K562 (cell line): ENCODE data around the gene CKAP5. TPM values are rescaled to one million over a fixed set of nuclear protein-coding genes. Genes with fewer than 3 reads are reported as not detected.
A peak's percentile ranks its signal among the peaks of the same experiment; 100 is the strongest.

ENCODE experiments used
- ATAC-seq: fragments of 200-7000 bp; cut with Tn5 transposase; 3 replicates; pipeline ENCODE4 v1.9.1; 2020; ENCODE audit warnings: moderate library complexity
- BruUV-seq: library from RNA; stranded (reverse); fragments of 400-500 nt; replicated peaks from 2 replicates; lab custom pipeline; 2021; lab: Mats Ljungman, UMichigan
- CTCF ChIA-PET: fragments of 300-600 bp; formaldehyde crosslinking; extraction: SDS; loops from one replicate; lab custom pipeline; 2021; ENCODE audit warnings: low intra/inter-chr PET ratio; lab: Yijun Ruan, JAX
- POLR2A ChIA-PET: fragments of 300-600, 350-650 bp; sonication (Branson Sonifier 250); formaldehyde crosslinking; extraction: SDS; loops from one replicate; lab custom pipeline; 2021; ENCODE audit warnings: antibody characterized with exemption, inconsistent platforms; lab: Yijun Ruan, JAX
- DNase-seq, 4 experiments: peaks; one replicate each; pipeline versions ENCODE4 v3.0.0 to v3.0.0-alpha.2; 2011 to 2018; ENCODE audit warnings: low spot score in 3 of 4, mixed read lengths in 3 of 4; ENCODE audit errors: extremely low read depth in 1 of 4
- FAIRE-seq: peaks from 2 replicates; lab custom pipeline; 2011; peaks lifted over from hg19 to GRCh38; lab: Jason Lieb, UNC
- H2AFZ ChIP-seq: 2 replicates; pipeline ENCODE4 v1.6.0; 2011; ENCODE audit warnings: low read depth, low read length, control low read depth, inconsistent platforms
- H3K27ac ChIP-seq: fragments of 200-600 bp; 3 replicates; pipeline ENCODE4 v1.8.0; 2011; ENCODE audit warnings: low read depth, mild to moderate bottlenecking, control low read depth, inconsistent platforms, low read length, moderate library complexity, mixed read lengths; ENCODE audit errors: extremely low read depth
- H3K27me3 ChIP-seq, 2 experiments: fragments of 300-600 bp in 1 of 2; 2 replicates in 1 of 2; 3 replicates in 1 of 2; pipeline versions ENCODE4 v1.6.0 to v1.8.0; 2011; ENCODE audit warnings: inconsistent platforms in 2 of 2, low read length in 2 of 2, mild to moderate bottlenecking in 1 of 2, mixed read lengths in 1 of 2, moderate library complexity in 1 of 2; ENCODE audit not compliant: control insufficient read depth in 2 of 2, insufficient read depth in 2 of 2
- H3K36me3 ChIP-seq: fragments of 300-600 bp; 3 replicates; pipeline ENCODE4 v1.8.0; 2011; ENCODE audit warnings: mild to moderate bottlenecking, low read length, inconsistent platforms; ENCODE audit not compliant: control insufficient read depth, insufficient read depth
- H3K4me1 ChIP-seq, 2 experiments: fragments of 200-600 bp in 1 of 2; replicated peaks in 1 of 2; 2 replicates in 1 of 2; 3 replicates in 1 of 2; pipeline versions ENCODE4 v1.5.1 to v1.8.0; 2011; ENCODE audit warnings: inconsistent platforms in 2 of 2, low read length in 2 of 2, mild to moderate bottlenecking in 1 of 2, mixed read lengths in 1 of 2, moderate library complexity in 1 of 2; ENCODE audit not compliant: control insufficient read depth in 2 of 2, insufficient read depth in 2 of 2
- H3K4me2 ChIP-seq: 2 replicates; pipeline ENCODE4 v1.6.1; 2011; ENCODE audit warnings: low read length, control low read depth, inconsistent platforms, mixed read lengths; ENCODE audit not compliant: insufficient read depth
- H3K4me3 ChIP-seq: fragments of 200-600 bp; sonication (generic), shearing (Covaris generic); 2 replicates; pipeline ENCODE4 v1.5.1; 2016; ENCODE audit warnings: control low read depth, inconsistent platforms
- H3K79me2 ChIP-seq: fragments of 200-600 bp; 3 replicates; pipeline ENCODE4 v1.8.0; 2011; ENCODE audit warnings: low read length, inconsistent platforms; ENCODE audit not compliant: control insufficient read depth, insufficient read depth
- H3K9ac ChIP-seq, 2 experiments: 2 replicates each; pipeline versions ENCODE4 v1.6.0 to v1.6.1; 2011; ENCODE audit warnings: low read depth in 2 of 2, low read length in 2 of 2, control low read depth in 1 of 2, inconsistent platforms in 1 of 2, mild to moderate bottlenecking in 1 of 2, mixed read lengths in 1 of 2; ENCODE audit not compliant: insufficient read depth in 1 of 2
- H3K9me1 ChIP-seq: one replicate; pipeline ENCODE4 v1.6.0; 2011; ENCODE audit warnings: inconsistent platforms, mild to moderate bottlenecking, low read length, moderate library complexity; ENCODE audit not compliant: control insufficient read depth, insufficient read depth
- H3K9me3 ChIP-seq: replicated peaks from 2 replicates; pipeline ENCODE4 v1.5.1; 2011; ENCODE audit warnings: low read depth, low read length, inconsistent platforms; ENCODE audit not compliant: control insufficient read depth, insufficient read depth
- H4K20me1 ChIP-seq: replicated peaks from 2 replicates; pipeline ENCODE4 v1.6.1; 2011; ENCODE audit warnings: low read length, inconsistent platforms, mixed read lengths; ENCODE audit not compliant: control insufficient read depth, insufficient read depth
- HNRNPH1 ChIP-seq: fragments of 200-400 bp; formaldehyde crosslinking; optimal IDR thresholded peaks from 2 replicates; pipeline ENCODE3; 2017; ENCODE audit warnings: low read depth, mild to moderate bottlenecking, low read length, moderate library complexity
- MAFF ChIP-seq: IDR thresholded peaks from 2 replicates; pipeline ENCODE4 v1.6.1; 2012; ENCODE audit warnings: low read length, improper control_type of control experiment
- ZBTB17 ChIP-seq: fragments of 450-650 bp; formaldehyde crosslinking; IDR thresholded peaks from 2 replicates; pipeline ENCODE4 v1.4.0; 2020; ENCODE audit warnings: mild to moderate bottlenecking
- ZNF12 ChIP-seq: sonication (generic); formaldehyde crosslinking; IDR thresholded peaks from 2 replicates; pipeline ENCODE4 v1.4.0; 2020; ENCODE audit warnings: mild to moderate bottlenecking, missing genetic modification reagents
- ZNF3 ChIP-seq: fragments of 250-450 bp; sonication (Bioruptor Pico); IDR thresholded peaks from 2 replicates; pipeline ENCODE4 v1.5.0; 2021; ENCODE audit warnings: mild to moderate bottlenecking, moderate library complexity
- ZNF507 ChIP-seq: conservative IDR thresholded peaks from 2 replicates; pipeline ENCODE4 v1.6.1; 2017; ENCODE audit warnings: missing genetic modification characterization, missing compliant biosample characterization
- WGBS: fragments of 100-300 bp; shearing (Covaris generic); methylation state at CpG from one replicate; pipeline ENCODE4 v1.1.6; 2016; ENCODE audit warnings: low coverage, mixed read lengths; ENCODE audit not compliant: insufficient coverage; ENCODE audit errors: missing lambda C conversion rate; 5-methylcytosine and 5-hydroxymethylcytosine counted together
- in situ Hi-C: fragments of 300-500 bp; cut with MboI; formaldehyde crosslinking; loops from 4 replicates; pipeline ENCODE4 v1.15.0; 2018; ENCODE audit warnings: inconsistent platforms, mixed read lengths
- intact Hi-C: fragments of 100-400 bp; cut with micrococcal nuclease; formaldehyde crosslinking; loops from 2 replicates; pipeline ENCODE4 v1.14.2; 2022
- polyA plus RNA-seq, 8 experiments: library from polyadenylated mRNA; depleted of rRNA in 4 of 8; stranded (reverse) in 5 of 8; unstranded in 3 of 8; fragments of >200 nt; fragmentation: Nextera tagmentation in 2 of 8; fragmentation: Illumina TruSeq in 1 of 8; extraction: Ambion mirVana in 2 of 8; extraction: Trizol in 1 of 8; gene quantifications; 2 replicates each; pipeline versions ENCODE4 v1.2.1 to v1.2.3, GENCODE V29; 2011 to 2014; ENCODE audit warnings: inconsistent platforms in 1 of 8, missing spikeins in 1 of 8
- total RNA-seq, 7 experiments: library from RNA; depleted of rRNA in 6 of 7; stranded (reverse); fragments of >200 nt in 6 of 7; fragmentation: Illumina TruSeq in 2 of 7; extraction: Trizol in 2 of 7; gene quantifications; 2 replicates each; pipeline versions ENCODE4 v1.2.1 to v1.2.3, GENCODE V29; 2011 to 2021; ENCODE audit warnings: low replicate concordance in 1 of 7
- TF ChIP-seq, protein P1 (sequence below): fragments of 250-450 bp; sonication (Bioruptor Pico); IDR thresholded peaks from 2 replicates; pipeline ENCODE4 v1.8.0; 2021; ENCODE audit warnings: borderline replicate concordance, mild to moderate bottlenecking, moderate library complexity; ENCODE audit not compliant: poor library complexity, severe bottlenecking
- TF ChIP-seq, protein P2 (sequence below), 2 experiments: IDR thresholded peaks in 1 of 2; conservative IDR thresholded peaks in 1 of 2; 2 replicates each; pipeline ENCODE4 v1.6.1; 2016; ENCODE audit warnings: low read depth in 2 of 2, mild to moderate bottlenecking in 1 of 2, missing compliant biosample characterization in 1 of 2, missing genetic modification characterization in 1 of 2, moderate library complexity in 1 of 2
- TF ChIP-seq, protein P3 (sequence below): fragments of 250-450 bp; sonication (Bioruptor Pico); IDR thresholded peaks from 2 replicates; pipeline ENCODE4 v1.4.0; 2020

CKAP5 gene
- total and polyA plus RNA-seq, 9 of the 15 experiments (the other 6 are each of a cell fraction or from before 2014, with no cell fraction given), result 60.1 to 239 (median 139) TPM

DNA sequence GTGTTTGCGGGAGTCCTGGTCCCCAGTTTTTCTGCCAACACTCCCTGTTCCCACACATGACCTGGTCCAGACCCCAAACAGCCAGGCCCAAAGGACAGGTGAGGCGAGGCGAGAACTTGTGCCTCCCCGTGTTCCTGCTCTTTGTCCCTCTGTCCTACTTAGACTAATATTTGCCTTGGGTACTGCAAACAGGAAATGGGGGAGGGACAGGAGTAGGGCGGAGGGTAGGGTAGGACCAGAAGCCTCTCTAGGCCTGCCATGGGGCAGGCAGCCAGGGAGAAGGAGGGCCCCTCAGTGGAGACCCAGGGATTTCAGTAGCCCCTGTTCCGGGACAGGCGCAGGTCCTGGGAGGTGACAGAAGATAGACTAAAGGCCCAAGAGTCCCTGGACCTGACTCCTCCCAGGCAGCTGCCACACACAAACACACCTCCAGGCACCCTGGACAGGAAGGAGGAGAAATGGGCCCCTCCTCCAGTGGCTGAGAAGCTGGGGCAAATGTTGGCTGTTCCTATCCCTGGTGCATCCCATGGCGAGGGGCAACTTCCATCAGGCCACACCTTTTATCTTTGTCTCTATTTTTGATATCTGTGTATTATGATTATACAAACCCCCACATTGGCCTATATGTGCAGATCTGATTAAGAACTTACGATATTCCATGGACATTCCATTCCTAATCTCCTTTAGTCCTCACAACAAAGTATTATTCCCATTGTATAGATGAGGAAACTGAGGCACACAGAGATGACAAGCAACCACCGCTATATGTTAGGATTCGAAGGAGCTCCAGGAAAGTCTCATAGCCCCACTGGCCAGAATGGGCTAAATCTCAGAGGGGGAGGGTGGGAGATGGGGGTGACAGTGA, 127.7 kb downstream of the CKAP5 start:
- Histone ChIP-seq H3K27me3 (peaks cover 0 to 3% of the 10 kb centered on the region in 2 experiments; a peak in 1 of 5 replicates), H4K20me1 (no peaks in the 10 kb centered on the region), H3K36me3 (no peaks in the 10 kb centered on the region), H3K4me3 (no peak overlapping the region), H3K79me2 (no peaks in the 10 kb centered on the region), H3K9me1 (no peaks in the 10 kb centered on the region), H3K4me1 (peaks cover 4 to 17% of the 10 kb centered on the region in 2 experiments; a peak in 4 of 5 replicates), H2AFZ (peak overlapping the region; percentile 85), H3K9ac (peak overlapping the region in 1 of 2 experiments; percentile 75; a peak in 1 of 4 replicates), H3K27ac (no peak overlapping the region), H3K4me2 (no peak overlapping the region), H3K9me3 (peaks cover 4% of the 10 kb centered on the region; the same call in 1 of the 2 replicates)
- in situ Hi-C loops (no loop called here), intact Hi-C loops (no loop called here)
- ChIA-PET CTCF (no interaction called here), POLR2A (interaction anchor here (0.5 to 0.6 kb wide), 2 partner anchors 1311 to 1396 kb away, joined by 3 read pairs; no protein-coding TSS in a partner anchor)
- FAIRE-seq (peak; percentile 32), DNase-seq (no peak), ATAC-seq (peak; percentile 58)
- WGBS, result 76% methylated on average over 10 of the region's 11 CpGs
- BruUV-seq, result no TSS peak
- TF ChIP-seq, protein P1, sequence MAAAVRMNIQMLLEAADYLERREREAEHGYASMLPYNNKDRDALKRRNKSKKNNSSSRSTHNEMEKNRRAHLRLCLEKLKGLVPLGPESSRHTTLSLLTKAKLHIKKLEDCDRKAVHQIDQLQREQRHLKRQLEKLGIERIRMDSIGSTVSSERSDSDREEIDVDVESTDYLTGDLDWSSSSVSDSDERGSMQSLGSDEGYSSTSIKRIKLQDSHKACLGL (CRISPR knock-in tag), result no peak
- TF ChIP-seq, protein P2, sequence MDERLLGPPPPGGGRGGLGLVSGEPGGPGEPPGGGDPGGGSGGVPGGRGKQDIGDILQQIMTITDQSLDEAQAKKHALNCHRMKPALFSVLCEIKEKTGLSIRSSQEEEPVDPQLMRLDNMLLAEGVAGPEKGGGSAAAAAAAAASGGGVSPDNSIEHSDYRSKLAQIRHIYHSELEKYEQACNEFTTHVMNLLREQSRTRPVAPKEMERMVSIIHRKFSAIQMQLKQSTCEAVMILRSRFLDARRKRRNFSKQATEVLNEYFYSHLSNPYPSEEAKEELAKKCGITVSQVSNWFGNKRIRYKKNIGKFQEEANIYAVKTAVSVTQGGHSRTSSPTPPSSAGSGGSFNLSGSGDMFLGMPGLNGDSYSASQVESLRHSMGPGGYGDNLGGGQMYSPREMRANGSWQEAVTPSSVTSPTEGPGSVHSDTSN (CRISPR knock-in tag; IDR thresholded peaks at IDR 0.05; ENCODE audit: low read depth), result no peak
- TF ChIP-seq, protein P2 (tag; conservative IDR thresholded peaks at IDR 0.05; ENCODE audit: low read depth), result no peak
- TF ChIP-seq ZNF12 (no peak), ZNF3 (no peak), HNRNPH1 (no peak), MAFF (no peak), ZBTB17 (CRISPR knock-in tag) (no peak), ZNF507 (tag) (no peak)
- TF ChIP-seq, protein P3, sequence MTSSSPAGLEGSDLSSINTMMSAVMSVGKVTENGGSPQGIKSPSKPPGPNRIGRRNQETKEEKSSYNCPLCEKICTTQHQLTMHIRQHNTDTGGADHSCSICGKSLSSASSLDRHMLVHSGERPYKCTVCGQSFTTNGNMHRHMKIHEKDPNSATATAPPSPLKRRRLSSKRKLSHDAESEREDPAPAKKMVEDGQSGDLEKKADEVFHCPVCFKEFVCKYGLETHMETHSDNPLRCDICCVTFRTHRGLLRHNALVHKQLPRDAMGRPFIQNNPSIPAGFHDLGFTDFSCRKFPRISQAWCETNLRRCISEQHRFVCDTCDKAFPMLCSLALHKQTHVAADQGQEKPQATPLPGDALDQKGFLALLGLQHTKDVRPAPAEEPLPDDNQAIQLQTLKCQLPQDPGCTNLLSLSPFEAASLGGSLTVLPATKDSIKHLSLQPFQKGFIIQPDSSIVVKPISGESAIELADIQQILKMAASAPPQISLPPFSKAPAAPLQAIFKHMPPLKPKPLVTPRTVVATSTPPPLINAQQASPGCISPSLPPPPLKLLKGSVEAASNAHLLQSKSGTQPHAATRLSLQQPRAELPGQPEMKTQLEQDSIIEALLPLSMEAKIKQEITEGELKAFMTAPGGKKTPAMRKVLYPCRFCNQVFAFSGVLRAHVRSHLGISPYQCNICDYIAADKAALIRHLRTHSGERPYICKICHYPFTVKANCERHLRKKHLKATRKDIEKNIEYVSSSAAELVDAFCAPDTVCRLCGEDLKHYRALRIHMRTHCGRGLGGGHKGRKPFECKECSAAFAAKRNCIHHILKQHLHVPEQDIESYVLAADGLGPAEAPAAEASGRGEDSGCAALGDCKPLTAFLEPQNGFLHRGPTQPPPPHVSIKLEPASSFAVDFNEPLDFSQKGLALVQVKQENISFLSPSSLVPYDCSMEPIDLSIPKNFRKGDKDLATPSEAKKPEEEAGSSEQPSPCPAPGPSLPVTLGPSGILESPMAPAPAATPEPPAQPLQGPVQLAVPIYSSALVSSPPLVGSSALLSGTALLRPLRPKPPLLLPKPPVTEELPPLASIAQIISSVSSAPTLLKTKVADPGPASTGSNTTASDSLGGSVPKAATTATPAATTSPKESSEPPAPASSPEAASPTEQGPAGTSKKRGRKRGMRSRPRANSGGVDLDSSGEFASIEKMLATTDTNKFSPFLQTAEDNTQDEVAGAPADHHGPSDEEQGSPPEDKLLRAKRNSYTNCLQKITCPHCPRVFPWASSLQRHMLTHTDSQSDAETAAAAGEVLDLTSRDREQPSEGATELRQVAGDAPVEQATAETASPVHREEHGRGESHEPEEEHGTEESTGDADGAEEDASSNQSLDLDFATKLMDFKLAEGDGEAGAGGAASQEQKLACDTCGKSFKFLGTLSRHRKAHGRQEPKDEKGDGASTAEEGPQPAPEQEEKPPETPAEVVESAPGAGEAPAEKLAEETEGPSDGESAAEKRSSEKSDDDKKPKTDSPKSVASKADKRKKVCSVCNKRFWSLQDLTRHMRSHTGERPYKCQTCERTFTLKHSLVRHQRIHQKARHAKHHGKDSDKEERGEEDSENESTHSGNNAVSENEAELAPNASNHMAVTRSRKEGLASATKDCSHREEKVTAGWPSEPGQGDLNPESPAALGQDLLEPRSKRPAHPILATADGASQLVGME, result no peak
